Subcutaneous adipose tissue (tissue), 4 donors: ENCODE data around the gene EPB41L1. TPM values are rescaled to one million over a fixed set of nuclear protein-coding genes. Genes with fewer than 3 reads are reported as not detected.

Source experiments
- total RNA-seq, 4 donors: library from RNA; depleted of rRNA; stranded (reverse); fragments of >200 nt; gene quantifications; one replicate each; pipeline ENCODE4 v1.1.0, GENCODE V29; 2016
- TF ChIP-seq, protein P1 (sequence below): fragments of 450-650 bp; IDR thresholded peaks from one replicate; pipeline ENCODE4 v1.5.1; 2016; ENCODE audit warnings: low read depth, mild to moderate bottlenecking, control low read depth, antibody characterized with exemption, moderate library complexity

EPB41L1 gene
- total RNA-seq, 4 donors from 2014 or later, result 38.1 to 86.1 (median 62.0) TPM

DNA sequence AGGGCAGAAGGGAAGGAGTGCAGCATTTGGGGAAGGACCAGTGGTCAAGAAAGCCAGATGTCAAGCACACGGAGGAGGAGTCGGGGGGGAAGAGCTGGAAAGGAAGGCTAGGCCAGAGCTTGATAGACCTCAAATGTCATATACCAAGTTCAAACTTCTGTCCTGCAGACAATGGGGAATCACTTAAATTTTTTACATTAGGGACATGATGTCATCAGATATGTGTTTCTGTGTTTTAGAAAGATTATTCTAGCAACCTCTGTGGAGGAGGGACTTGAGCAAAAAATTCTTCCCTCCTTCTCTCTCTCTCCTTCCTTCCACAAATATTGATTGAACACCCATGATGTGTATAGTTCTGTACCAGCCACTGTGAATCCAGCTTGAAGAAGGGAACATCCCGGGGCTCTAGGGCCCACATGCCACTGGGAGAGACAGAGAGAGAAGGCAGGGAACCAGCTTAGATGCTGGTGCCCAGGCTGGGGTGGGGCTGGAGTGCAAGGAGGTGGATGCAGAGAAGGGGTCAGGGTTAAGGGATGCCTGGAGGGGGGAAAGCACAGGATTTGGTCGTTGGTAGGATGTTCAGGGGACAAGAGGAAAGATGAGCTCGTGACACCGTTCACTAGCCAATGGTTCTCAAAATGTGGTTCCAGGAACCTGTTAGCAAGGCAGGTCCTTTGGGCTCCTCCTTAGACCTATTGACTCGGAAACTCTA is 61.9 kb downstream of the EPB41L1 start:
- TF ChIP-seq, protein P1, sequence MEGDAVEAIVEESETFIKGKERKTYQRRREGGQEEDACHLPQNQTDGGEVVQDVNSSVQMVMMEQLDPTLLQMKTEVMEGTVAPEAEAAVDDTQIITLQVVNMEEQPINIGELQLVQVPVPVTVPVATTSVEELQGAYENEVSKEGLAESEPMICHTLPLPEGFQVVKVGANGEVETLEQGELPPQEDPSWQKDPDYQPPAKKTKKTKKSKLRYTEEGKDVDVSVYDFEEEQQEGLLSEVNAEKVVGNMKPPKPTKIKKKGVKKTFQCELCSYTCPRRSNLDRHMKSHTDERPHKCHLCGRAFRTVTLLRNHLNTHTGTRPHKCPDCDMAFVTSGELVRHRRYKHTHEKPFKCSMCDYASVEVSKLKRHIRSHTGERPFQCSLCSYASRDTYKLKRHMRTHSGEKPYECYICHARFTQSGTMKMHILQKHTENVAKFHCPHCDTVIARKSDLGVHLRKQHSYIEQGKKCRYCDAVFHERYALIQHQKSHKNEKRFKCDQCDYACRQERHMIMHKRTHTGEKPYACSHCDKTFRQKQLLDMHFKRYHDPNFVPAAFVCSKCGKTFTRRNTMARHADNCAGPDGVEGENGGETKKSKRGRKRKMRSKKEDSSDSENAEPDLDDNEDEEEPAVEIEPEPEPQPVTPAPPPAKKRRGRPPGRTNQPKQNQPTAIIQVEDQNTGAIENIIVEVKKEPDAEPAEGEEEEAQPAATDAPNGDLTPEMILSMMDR, result no peak

DNA sequence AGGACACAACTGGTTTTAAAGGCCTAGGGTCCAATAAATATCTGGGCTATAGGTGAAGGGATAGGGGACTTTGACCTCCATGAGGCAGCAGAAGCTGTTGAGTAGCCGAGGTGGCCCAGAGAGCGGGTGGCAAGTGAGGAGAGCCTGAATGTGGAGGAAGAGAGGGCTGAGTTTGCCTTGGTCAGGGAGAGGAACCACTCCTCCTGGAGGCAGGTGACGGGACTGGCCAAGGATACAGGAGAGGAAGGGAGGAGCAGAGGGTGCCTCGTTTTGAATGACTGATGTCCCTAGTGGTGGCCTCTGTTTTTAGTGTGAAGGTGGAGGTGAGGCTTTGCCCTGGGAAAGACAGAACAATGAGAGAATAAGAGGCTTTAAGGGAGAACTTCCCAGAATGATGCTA is 62.7 kb downstream of the EPB41L1 start:
- TF ChIP-seq, protein P1, result no peak

DNA sequence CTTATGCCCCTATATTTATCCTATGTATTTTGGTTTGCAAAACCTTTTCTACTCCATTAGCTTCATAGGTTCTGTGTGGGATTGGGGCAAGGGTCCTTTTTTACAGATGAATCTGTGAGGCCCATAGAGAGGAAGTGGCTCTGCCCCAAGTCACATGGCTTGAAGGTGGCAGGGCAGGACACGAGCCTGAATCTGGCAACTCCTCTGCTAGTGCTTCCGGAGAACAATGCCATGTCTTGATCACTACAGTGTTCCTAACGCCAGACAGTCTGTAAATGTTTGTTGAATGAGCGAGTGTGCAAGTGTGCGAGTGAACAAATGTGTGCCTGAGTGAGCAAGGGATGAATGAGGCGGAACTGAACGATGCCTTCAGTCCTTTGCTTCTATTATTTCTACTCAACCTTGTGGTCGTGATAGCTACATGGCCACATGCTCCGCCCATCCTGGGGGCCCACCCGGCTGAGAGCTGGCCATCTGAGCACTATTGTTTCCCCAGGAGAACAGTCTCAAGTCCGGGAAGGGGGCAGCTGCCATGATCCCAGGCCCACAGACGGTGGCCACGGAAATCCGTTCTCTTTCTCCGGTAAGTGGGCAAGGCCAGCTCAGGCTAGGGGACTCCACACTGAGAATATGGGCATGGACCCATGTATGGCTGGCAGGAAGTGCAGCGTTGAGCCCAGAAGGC is 64.0 kb downstream of the EPB41L1 start:
- TF ChIP-seq, protein P1, result no peak

DNA sequence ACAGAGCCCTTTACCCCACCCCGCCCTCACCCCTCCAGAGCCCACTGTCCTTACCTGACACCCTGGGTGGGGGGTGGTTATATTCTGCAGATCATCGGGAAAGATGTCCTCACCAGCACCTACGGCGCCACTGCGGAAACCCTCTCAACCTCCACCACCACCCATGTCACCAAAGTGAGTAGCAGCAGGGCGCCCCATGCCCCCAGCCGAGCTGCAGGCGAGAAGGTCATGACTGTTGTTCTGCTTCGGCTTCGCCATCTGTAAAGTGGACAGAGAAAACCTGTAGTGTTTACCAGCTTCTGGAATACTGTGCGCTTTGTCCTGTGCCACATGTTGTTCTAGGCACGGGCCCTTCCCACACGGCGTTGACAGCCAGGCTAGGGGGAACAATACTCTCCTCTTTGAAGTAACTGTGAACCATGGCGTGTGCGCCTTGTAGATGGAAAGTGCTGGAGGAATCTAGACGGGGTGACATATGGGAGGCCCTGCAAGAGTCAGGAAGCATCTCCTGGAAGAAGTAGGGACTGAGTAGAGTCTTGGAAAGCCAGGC is 65.2 kb downstream of the EPB41L1 start:
- TF ChIP-seq, protein P1, result no peak

DNA sequence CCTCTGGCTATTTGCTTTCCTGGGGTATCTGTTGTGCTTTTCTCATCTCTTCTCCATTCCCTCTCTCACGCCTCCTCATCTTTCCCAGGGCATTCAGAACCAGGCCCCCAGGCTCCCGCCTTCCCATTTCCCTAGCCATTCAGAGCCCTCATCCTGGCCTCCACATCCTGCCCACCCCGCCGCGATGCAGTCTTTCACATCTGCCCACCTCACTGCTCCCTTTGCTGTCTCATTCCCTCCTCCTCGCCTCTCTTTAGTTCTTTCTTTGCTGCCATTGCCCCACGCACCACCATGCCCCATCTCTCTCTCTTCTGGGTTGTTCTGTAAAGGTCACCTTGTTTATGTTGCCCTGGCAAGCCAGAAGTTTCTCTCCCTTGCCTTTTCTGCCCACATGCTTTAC is 71.1 kb downstream of the EPB41L1 start:
- TF ChIP-seq, protein P1, result no peak

DNA sequence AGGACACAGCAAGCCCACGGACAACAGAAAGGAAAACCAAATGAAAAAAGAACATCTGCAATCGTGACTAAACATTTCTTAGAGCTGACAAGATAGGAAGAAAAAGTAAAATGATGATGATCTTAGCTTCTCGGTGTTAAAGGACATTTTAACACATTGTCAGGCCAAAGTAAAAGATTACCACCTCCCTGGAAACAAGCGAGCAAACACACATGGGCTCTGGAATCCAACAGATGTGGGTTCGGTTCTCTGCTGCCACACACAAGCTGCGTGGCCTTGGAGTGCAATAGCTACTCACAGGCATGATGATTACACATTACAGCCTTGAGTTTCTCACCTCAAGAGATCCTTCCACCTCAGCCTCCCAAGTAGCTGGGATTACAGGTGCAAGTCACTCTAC is 74.2 kb downstream of the EPB41L1 start:
- TF ChIP-seq, protein P1, result no peak

DNA sequence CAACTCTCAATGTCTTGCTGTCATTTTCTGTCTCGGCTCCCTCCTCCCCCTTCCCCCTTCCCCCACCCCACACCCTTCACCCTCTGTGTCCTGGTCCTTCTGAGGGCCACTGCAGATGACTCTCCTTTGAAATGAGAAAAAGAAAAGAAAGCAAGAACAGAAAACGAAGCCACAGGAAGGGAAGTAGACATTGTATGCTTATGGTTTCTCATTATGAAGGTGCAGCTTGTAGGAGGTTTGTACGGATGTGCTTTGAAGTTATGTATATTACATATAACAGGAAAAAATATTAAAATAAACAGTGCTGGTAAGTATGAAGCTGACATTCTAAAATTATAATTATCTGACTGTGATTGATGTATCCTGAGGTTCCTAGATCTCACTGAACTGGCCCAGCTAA is 75.5 kb downstream of the EPB41L1 start:
- TF ChIP-seq, protein P1, result no peak
